Stimulated activated CD4-positive, alpha-beta T cell treated with anti-CD3 and anti-CD28 coated beads, TNF-alpha, amount 100 ng/mL, for 48 hours (primary cell): ENCODE data around the gene GRAP2.

Source experiments
- DNase-seq, 3 donors: peaks; one replicate each; pipeline ENCODE4 v3.0.0-alpha.2; 2020; ENCODE audit warnings: low read depth in 3 of 3

GRAP2 gene

GRCh38 chr22:39994041-39994565, 93.2 kb downstream of the GRAP2 start:
- peak in 2 of 3 donors; percentile 21 to 45 for DNase-seq

DNA sequence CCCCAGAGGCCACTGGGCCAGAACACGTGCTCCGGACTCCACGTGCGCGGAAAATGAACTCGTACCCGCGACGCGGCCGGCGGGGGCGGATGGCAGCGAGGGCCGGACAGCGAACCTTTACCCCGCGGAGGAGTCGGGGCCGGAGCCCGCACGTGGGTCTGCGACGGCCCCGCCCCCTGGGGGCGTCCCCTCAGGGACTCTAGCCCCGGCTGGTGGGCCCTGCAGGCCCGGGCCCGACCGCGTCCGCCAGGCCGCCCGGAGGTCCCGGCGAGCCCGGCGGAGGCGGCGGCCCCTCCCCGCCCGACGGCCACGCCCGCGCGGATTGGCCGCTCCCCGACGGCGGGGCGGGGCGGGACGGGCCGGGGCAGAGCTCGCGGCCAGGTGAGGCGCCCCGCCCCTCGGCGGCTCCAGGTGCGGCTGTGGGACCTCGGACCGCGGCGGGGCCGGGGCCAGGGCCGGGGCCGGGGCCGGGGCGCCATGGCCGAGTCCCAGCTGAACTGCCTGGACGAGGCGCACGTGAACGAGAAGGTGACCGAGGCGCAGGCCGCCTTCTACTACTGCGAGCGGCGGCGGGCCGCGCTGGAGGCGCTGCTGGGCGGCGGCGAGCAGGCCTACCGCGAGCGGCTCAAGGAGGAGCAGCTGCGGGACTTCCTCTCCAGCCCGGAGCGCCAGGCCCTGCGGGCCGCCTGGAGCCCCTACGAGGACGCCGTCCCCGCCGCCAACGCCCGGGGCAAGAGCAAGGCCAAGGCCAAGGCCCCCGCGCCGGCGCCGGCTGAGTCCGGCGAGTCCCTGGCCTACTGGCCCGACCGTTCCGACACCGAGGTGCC, 93.9 kb downstream of the GRAP2 start, which contains the start of gene FAM83F:
Gene FAM83F (plus strand): TSS at position 389 of the 827 bp plus-strand sequence. CDS start 89 bp downstream, at position 478.
- DNase-seq = peak in 1 of 3 donors; percentile 38

GRCh38 chr22:39995393-39996252, 94.7 kb downstream of the GRAP2 start:
- no peak for DNase-seq

- no peak for DNase-seq
Observed at GRCh38 chr22:39996732-39997131, 95.8 kb downstream of the GRAP2 start.

DNA sequence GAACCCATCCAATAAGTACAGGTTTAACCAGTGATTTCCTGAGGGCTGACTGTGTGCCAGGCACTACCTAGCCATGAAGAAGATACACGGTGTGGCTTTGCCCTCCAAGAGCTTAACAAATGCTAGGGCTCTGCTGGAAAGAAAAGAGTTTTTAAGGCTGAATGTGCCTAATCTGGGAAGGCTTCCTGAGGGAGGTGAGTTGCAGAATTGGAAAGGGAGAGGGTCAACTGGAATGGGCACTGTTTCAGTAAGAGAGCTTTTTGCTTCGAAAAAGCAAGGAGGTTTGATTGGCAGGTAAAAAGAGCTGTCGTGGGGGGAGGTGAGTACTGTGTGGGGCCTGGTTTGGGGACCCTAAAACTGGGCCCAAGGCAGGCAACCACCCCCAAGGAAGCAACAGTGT, 96.5 kb downstream of the GRAP2 start:
- no peak for DNase-seq

DNA sequence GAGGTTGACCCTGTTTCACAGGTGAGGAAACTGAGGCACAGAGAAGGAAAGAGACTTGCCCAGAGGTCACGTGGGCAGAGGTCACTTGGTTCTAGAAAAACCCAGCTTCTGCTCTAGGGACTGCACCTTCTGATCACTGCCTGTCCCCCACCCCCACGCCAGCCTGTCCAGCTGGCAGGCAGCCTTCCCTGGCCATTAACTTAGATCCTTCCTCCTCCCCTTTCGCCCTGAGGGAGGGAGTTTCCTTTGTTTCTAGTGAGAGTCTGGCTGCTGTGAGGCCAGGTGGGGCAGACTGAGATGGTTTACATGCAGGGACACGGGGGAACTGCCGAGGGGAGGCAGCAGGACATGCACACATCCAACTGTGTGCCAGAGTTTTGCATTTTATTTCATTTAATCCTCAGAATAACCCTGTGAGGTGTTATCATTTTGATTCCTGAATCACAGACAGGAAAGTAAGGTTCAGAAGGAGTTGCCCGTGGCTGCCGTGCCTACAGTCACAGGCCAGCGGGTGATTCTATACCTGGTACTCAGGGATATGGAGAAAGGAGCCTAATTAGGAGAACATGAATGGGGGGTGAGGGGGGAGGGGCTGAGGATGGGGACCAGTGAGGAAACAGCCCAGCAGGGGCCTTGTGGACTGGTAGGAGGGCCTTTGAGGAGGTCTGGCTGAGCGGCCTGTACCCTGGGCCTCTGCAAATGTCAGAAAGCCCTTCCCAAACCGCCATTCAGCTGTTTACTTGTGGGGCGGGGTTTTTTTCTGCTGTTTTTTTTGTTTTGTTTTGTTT, 97.2 kb downstream of the GRAP2 start:
- DNase-seq = no peak

DNA sequence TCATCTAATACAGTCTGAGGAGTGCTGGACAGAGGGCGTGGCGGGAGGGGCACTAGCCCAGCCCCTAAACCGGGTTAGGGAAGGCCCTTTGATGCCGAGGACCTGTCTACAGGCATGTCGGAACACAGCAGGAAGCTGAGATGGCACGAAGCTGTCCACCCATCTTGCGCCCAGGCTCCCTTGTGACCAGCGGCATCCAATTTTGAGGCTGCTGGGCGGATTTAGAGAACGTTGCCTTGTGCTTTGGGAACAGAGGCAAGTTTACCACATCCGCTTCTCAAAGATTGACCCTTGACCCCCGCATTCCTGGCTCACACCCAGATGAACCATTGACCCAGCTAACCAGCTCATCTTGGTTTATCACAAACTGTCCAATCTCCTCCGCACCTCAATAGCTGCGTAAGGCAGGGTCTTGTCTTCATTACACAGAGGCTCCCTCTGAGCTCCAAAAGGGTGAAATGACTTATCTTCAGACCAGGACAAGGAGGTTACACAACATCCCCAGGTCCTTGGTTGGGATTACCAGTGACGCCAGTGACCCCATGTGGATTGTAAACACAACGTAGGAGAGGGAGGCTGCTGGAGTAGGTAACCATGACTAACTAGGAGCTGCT, 98.4 kb downstream of the GRAP2 start:
- DNase-seq = no peak

DNA sequence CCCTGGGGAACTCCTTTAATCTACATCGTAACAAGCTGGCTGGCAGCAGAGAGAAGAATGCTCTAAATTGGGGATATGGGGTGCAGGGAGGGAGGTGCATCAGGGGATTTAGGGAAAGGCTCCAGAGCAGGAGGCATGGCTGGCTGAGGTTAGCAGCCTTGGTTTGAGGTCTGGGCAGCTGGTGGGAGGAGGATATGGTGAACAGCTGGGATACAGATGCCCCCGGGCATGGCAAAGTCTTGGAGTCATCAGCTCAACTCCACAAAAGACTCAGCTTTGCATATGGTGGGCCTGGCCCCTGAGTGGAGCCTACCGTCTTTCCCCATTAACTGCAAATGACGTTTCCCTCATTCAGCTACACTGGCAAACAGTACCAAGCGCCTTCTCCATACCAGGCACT, 99.3 kb downstream of the GRAP2 start:
- DNase-seq = no peak

DNA sequence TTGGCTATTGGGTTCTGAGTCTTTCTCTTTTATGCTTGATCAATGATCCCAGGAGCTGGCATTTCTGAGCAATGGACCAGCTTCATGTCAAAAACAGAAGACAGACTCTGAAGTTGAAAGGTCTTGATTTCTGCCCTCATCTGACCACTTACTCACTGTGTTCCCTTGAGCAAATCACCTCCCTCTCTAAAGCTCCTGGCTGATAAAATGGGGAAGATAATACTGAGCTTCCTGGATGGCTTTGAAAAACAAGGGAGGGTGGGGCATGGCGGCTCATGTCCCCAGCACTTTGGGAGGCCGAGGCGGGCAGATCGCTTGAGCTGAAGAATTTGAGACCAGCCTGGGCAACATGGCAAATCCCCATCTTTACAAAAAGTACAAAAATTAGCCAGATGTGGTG, 100.2 kb downstream of the GRAP2 start:
- DNase-seq = no peak

- DNase-seq = no peak
Observed at GRCh38 chr22:40001800-40002577, 101.1 kb downstream of the GRAP2 start.

DNA sequence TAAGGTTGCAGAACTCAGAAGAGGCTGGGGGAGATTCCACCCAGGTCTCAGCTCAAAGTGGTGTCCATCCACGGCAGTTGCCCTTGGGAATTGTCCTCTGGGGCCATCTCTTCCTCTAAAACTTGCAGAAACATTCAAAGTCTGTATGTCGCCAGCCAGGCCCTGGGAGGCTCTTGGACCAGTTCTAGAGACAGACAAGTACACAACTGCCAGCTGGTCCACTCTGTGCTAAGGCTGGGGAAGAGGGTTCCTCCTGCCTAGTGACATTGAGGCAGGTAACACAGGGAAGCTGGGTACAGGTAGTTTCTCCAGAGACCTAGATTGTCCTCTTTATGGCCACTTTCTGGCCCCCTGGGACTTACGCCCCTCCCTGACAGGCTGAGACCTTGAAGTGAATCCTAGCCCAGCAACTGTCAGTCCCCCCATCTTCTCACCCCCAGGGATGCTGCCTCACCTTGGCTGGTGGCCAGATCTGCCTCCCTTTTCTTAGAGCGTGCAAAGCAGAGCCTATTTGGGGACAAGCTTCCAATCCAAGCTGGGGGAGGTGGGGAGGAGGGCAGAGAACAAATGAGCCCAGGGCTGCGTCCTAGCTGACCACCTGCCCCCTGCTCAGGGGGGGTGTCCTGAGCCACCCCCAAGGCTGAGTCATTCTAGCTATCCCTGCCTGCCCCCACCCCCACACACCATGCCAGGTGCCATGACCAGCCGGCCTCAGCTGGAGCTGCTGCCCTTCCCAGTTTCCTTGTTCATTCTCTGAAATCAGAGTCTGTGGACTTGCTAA, 102.2 kb downstream of the GRAP2 start:
- no peak for DNase-seq

DNA sequence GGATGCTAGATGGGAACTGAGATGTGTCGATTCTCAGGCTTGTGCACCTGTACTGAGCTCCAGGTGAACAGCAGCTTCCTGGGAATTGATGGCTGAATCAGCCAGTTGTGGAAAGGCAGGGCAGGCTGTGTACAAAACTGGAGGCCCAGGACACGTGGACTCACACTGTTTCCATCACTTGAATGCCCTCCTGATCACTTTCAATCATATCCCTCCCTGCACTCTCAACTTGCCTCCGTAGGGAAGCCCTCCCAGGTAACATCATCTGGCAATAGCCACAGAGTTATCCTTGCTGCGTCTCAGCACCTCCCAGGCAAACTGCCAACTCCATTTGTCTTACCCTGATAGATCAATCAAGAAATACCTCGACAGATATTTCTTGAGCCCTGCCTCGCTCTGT, 104.0 kb downstream of the GRAP2 start:
- no peak for DNase-seq

DNA sequence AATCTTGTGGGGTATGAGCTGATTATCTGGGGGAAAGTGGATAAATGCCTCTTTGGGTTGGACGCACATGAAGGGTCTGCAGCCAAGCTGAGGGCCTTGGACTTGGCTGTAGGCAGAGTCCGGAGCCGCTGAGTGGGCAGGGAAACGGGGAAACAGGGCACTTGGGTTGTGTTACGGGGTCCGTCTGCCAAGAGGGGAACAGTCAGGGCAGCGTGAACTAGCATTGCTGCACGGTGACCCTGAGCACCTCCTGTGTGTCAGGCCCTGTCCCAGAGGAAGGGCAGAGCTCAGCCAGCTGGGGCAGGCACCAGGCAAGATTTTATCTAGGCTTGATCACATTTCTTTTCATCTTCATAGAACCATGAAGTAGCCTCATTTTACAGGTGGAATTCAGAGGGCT, 105.8 kb downstream of the GRAP2 start:
- no peak for DNase-seq

GRCh38 chr22:40007853-40008710, 107.2 kb downstream of the GRAP2 start:
- DNase-seq = no peak

- no peak for DNase-seq
Observed at GRCh38 chr22:40008726-40009291, 107.9 kb downstream of the GRAP2 start.

- no peak for DNase-seq
Observed at GRCh38 chr22:40009292-40009774, 108.4 kb downstream of the GRAP2 start.

- DNase-seq = peak in 1 of 3 donors; percentile 14
Observed at GRCh38 chr22:40009951-40010671, 109.2 kb downstream of the GRAP2 start.
